Hepatocyte (in vitro differentiated cells): Measurements from ENCODE around the gene TSPAN13. TPM values are rescaled to one million over a fixed set of nuclear protein-coding genes. Genes with fewer than 3 reads are reported as not detected.

Experiments used
- DNase-seq: peaks from one replicate; pipeline ENCODE4 v3.0.0-alpha.2; 2016; ENCODE audit warnings: low spot score
- H2AFZ ChIP-seq: fragments of 200-600 bp; sonication (generic); 2 replicates; pipeline ENCODE4 v1.6.0; 2016; ENCODE audit warnings: antibody characterized with exemption, mild to moderate bottlenecking
- H3K27ac ChIP-seq: fragments of 200-600 bp; sonication (generic); 2 replicates; pipeline ENCODE4 v1.5.1; 2016; ENCODE audit warnings: mild to moderate bottlenecking
- H3K27me3 ChIP-seq: fragments of 200-600 bp; sonication (generic); 2 replicates; pipeline ENCODE4 v1.6.1; 2016
- H3K36me3 ChIP-seq: fragments of 200-600 bp; sonication (generic); replicated peaks from 2 replicates; pipeline ENCODE4 v1.5.1; 2016; ENCODE audit warnings: low read depth; ENCODE audit not compliant: insufficient read depth
- H3K4me1 ChIP-seq: fragments of 200-600 bp; sonication (generic); 2 replicates; pipeline ENCODE4 v1.5.1; 2016; ENCODE audit warnings: mild to moderate bottlenecking, moderate library complexity; ENCODE audit not compliant: insufficient read depth
- H3K4me2 ChIP-seq: fragments of 200-600 bp; sonication (generic); 2 replicates; pipeline ENCODE4 v1.6.0; 2016
- H3K4me3 ChIP-seq: fragments of 200-600 bp; sonication (generic); 2 replicates; pipeline ENCODE4 v1.5.1; 2016; ENCODE audit warnings: mild to moderate bottlenecking
- H3K79me2 ChIP-seq: fragments of 200-600 bp; sonication (generic); 2 replicates; pipeline ENCODE4 v1.6.0; 2017; ENCODE audit warnings: mild to moderate bottlenecking
- H3K9me2 ChIP-seq: fragments of 200-600 bp; sonication (generic); replicated peaks from 2 replicates; pipeline ENCODE4 v1.6.0; 2017; ENCODE audit warnings: mild to moderate bottlenecking; ENCODE audit not compliant: insufficient read depth
- H3K9me3 ChIP-seq: fragments of 200-600 bp; sonication (generic); 2 replicates; pipeline ENCODE4 v1.5.1; 2016; ENCODE audit warnings: low read depth, mild to moderate bottlenecking
- H4K20me1 ChIP-seq: fragments of 200-600 bp; sonication (generic); 2 replicates; pipeline ENCODE4 v1.6.0; 2016; ENCODE audit warnings: mild to moderate bottlenecking; ENCODE audit not compliant: insufficient read depth, poor library complexity, severe bottlenecking
- EZH2 ChIP-seq: fragments of 200-600 bp; sonication (generic); IDR thresholded peaks from 2 replicates; pipeline ENCODE4 v1.6.1; 2016; ENCODE audit warnings: antibody characterized with exemption, mild to moderate bottlenecking, borderline replicate concordance
- EZH2phosphoT487 ChIP-seq: fragments of 200-600 bp; sonication (generic); IDR thresholded peaks from one replicate; pipeline ENCODE4 v1.6.1; 2018; ENCODE audit warnings: antibody characterized with exemption, mild to moderate bottlenecking, low read depth, moderate library complexity; ENCODE audit not compliant: unreplicated experiment, severe bottlenecking
- WGBS: methylation state at CpG from one replicate; pipeline ENCODE4 v1.1.6; 2016; ENCODE audit warnings: low lambda C conversion rate; ENCODE audit errors: missing lambda C conversion rate; 5-methylcytosine and 5-hydroxymethylcytosine counted together
- polyA plus RNA-seq: library from polyadenylated mRNA; unstranded; fragments of >200 nt; fragmentation: Nextera tagmentation; extraction: Ambion mirVana; gene quantifications from 2 replicates; pipeline ENCODE4 v1.2.1, GENCODE V29; 2016
- total RNA-seq: library from RNA; depleted of rRNA; stranded (reverse); fragments of >200 nt; gene quantifications from 2 replicates; pipeline ENCODE4 v1.2.3, GENCODE V29; 2014
- TF ChIP-seq, protein P1 (sequence below): fragments of 200-600 bp; sonication (generic); IDR thresholded peaks from 2 replicates; pipeline ENCODE4 v1.5.1; 2016; ENCODE audit warnings: antibody characterized with exemption, mild to moderate bottlenecking; ENCODE audit not compliant: poor library complexity

TSPAN13 gene
- total and polyA plus RNA-seq, 2 experiments from 2014 or later, result 164 to 173 TPM

DNA sequence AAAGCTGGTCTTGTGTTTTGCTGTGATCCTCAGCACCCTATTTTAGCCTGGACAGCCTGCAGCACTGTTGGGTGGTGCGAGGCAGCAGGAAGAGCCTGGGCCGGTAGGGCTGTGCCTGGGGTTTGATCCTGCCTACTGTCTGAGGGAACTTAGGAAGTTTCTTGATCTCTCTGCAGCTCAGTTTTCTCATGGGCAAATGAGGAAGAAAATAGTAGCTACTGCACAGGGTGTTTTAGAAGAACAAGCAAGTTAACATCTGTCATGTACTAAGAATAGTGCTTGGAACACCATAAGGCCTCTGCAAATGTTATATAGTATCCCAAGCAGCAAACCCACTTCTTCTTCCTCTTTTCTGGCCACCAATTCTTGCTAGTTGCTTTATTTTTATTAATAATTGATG, 63.3 kb downstream of the TSPAN13 start:
- H3K4me1 ChIP-seq, result peaks cover 5% of the 10 kb centered on the region
- H3K27ac ChIP-seq, result no peak overlapping the region
- no peaks in the 10 kb centered on the region for H3K36me3 ChIP-seq
- H3K9me3 ChIP-seq, result no peaks in the 10 kb centered on the region
- no peaks in the 10 kb centered on the region for H3K27me3 ChIP-seq
- H3K9me2 ChIP-seq, result no peaks in the 10 kb centered on the region
- TF ChIP-seq, protein P1, sequence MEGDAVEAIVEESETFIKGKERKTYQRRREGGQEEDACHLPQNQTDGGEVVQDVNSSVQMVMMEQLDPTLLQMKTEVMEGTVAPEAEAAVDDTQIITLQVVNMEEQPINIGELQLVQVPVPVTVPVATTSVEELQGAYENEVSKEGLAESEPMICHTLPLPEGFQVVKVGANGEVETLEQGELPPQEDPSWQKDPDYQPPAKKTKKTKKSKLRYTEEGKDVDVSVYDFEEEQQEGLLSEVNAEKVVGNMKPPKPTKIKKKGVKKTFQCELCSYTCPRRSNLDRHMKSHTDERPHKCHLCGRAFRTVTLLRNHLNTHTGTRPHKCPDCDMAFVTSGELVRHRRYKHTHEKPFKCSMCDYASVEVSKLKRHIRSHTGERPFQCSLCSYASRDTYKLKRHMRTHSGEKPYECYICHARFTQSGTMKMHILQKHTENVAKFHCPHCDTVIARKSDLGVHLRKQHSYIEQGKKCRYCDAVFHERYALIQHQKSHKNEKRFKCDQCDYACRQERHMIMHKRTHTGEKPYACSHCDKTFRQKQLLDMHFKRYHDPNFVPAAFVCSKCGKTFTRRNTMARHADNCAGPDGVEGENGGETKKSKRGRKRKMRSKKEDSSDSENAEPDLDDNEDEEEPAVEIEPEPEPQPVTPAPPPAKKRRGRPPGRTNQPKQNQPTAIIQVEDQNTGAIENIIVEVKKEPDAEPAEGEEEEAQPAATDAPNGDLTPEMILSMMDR, result no peak
- TF ChIP-seq EZH2phosphoT487 (no peak), EZH2 (no peak)
- no peak overlapping the region for H3K4me3 ChIP-seq
- no peak for DNase-seq
- no peak overlapping the region for H3K4me2 ChIP-seq
- H2AFZ ChIP-seq, result no peak overlapping the region
- no peaks in the 10 kb centered on the region for H3K79me2 ChIP-seq
- H4K20me1 ChIP-seq, result no peaks in the 10 kb centered on the region
- 60% methylated on average over 2 of the region's 2 CpGs for WGBS

DNA sequence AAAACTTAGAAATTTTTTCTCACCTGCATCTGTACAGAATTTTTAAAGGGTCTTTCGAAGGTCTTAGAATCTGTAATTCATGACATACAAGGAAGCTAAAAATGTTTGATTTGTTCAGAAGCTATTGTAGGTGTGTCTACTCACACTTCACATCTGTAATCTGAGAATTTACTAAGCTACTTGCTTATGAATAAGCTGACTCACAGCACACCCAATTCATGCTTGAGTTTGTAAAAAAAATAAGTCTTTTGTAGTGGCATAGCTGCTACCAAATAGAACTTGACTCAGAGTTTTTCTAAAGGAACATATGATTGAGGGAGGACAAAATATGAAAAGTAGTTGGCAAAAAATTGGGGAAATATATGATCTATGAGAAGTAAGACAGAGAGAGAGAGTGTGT, 64.0 kb downstream of the TSPAN13 start:
- H3K4me1 ChIP-seq, result no peaks in the 10 kb centered on the region
- TF ChIP-seq, protein P1, result no peak
- TF ChIP-seq EZH2 (no peak), EZH2phosphoT487 (no peak)
- DNase-seq, result no peak
- no peaks in the 10 kb centered on the region for H3K9me2 ChIP-seq
- H4K20me1 ChIP-seq, result no peaks in the 10 kb centered on the region
- no peaks in the 10 kb centered on the region for H3K36me3 ChIP-seq
- H3K4me2 ChIP-seq, result no peak overlapping the region
- H3K27ac ChIP-seq, result no peak overlapping the region
- no peak overlapping the region for H3K4me3 ChIP-seq
- H2AFZ ChIP-seq, result no peak overlapping the region
- WGBS, result 91% methylated on average over 1 of the region's 1 CpG
- no peaks in the 10 kb centered on the region for H3K27me3 ChIP-seq
- no peaks in the 10 kb centered on the region for H3K79me2 ChIP-seq
- no peaks in the 10 kb centered on the region for H3K9me3 ChIP-seq

DNA sequence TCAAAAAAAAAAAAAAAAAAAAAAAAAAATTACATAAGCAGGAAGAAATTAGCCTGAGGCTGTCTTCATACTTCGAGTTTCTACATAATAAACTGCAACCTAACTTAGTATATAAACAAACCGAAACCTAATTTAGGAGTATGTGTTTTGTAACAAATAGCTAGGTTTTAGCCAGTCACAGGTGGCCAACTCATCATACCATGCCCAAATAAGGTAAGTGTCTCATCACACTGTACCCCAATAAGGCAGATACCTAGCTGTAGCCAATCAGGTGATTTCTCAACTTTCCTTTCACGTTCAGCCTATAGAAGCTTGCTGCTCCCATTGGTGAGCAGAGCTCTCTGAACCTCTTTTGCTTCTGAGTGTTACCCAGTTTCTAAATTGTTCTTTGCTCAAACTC, 65.2 kb downstream of the TSPAN13 start:
- Histone ChIP-seq H3K4me3 (no peak overlapping the region), H3K9me3 (no peaks in the 10 kb centered on the region), H3K27me3 (no peaks in the 10 kb centered on the region), H3K9me2 (no peaks in the 10 kb centered on the region), H3K36me3 (no peaks in the 10 kb centered on the region), H3K79me2 (no peaks in the 10 kb centered on the region), H2AFZ (no peak overlapping the region), H4K20me1 (no peaks in the 10 kb centered on the region), H3K4me1 (no peaks in the 10 kb centered on the region), H3K4me2 (no peak overlapping the region), H3K27ac (no peak overlapping the region)
- 94% methylated on average over 3 of the region's 3 CpGs for WGBS
- TF ChIP-seq EZH2phosphoT487, result no peak
- no peak for TF ChIP-seq EZH2
- TF ChIP-seq, protein P1, result no peak
- DNase-seq, result no peak

DNA sequence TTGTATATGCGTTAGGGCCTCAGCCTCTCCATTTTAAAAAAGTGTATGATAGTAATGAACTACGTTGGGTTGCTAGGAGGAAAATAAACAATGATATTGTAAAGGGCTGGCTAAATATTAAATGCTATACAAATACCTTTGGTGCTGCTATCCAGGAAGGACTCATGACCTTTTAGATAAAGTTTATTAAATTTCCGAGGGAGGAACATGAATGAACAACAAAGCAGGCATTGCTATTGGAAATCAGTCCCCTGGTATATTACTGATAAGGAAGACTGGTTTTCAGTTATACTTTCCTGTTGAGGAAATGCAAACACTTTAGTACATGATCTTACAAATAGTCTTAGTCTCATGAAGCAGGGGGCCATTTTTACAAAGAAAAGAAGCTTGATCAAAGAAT, 68.5 kb downstream of the TSPAN13 start:
- TF ChIP-seq, protein P1, result no peak
- TF ChIP-seq EZH2, result no peak
- no peak for TF ChIP-seq EZH2phosphoT487
- Histone ChIP-seq H3K9me2 (no peaks in the 10 kb centered on the region), H3K4me1 (no peaks in the 10 kb centered on the region), H4K20me1 (no peaks in the 10 kb centered on the region), H3K4me3 (no peak overlapping the region), H3K27ac (peak overlapping the region; percentile 29), H3K27me3 (no peaks in the 10 kb centered on the region), H3K36me3 (no peaks in the 10 kb centered on the region), H3K79me2 (no peaks in the 10 kb centered on the region), H3K9me3 (no peaks in the 10 kb centered on the region), H3K4me2 (no peak overlapping the region), H2AFZ (no peak overlapping the region)
- 51% methylated on average over 3 of the region's 3 CpGs for WGBS
- DNase-seq, result peak; percentile 12
